Stimulated activated CD8-positive, alpha-beta memory T cell treated with anti-CD3 and anti-CD28 coated beads, Interleukin-2, amount 100 ng/mL, for 48 hours (primary cell): ENCODE data around the gene MRPL37.
A peak's percentile ranks its signal among the peaks of the same experiment; 100 is the strongest.
"Not testable (repeated sequence)": the region's sequence is repeated elsewhere in the genome, so short reads cannot be mapped to it uniquely, and the experiment has no call there.

Experiments used
- DNase-seq, 2 donors: peaks; one replicate each; pipeline ENCODE4 v3.0.0-alpha.2; 2020; ENCODE audit warnings: low read depth in 2 of 2

Gene MRPL37

DNA sequence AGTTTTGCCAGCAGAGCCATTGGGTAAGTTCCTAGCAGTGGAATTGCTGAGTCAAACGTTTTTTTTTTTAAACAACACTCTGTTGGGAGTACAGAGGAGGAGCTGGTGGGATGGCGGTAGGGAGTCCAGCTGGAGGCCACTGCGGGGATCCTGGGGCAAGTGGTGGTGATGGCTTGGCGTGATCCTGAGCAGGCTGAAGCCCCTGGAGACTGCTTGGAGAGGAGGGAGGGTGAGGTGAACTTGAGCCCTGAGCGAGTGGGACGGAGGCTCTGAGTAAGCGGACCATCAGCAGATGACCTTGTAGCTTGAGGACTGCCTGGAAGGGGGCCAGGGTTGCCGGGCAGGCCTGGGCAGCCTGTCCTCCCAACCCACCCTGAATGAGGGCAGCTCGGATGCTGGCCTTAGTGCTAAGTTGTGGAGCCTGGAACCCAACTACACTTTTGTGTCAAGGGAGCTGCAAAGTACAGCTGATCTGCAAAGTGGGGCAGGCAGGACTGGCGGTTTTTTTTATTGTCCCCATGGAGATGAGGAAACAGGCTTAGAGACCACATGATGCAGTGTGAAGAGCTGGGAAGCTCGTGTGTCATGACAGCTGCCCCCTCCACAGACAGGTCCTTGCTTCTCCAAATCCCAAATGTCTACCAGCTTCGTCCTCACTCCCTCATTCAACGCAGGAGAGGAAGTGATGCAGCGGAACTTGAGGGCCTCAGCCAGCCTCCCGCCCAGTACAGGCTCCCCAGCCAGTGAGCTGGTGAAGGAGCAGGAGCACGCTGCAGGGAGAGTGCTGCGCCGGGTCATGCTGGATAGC, 20.2 kb downstream of the MRPL37 start:
- DNase-seq, result no peak

DNA sequence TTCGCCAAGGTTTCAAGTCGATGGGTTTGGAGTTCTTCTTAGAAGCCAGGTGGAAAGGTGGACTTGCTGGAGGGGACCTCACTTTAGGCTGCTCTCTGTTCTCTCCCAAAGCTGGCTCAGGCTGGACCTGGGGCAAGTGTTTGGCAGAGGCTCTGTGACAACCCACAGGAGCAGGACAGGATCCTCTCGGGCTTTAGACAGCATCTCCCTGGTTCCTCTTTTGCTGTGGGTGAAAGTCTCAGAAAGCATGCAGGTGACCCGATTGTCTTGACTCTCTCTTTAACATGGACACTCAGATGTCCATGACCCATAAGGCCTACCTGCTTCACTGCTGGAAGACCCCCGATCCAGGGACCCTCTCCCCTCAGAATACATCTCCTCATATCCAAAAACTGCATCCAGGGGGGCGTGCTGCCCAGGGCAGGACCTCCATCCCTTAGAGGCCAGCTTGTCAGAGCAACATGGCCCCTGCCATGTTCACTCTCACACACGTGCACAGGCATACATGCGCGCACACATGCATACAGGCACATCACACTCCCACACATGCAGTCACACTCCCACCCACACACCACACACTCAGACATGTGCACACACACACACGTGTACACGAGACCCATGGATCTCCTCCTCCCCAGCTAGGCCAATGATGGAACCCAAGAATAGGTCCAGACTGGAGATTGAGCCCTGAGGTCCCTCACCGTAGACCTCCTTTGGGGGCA, 21.3 kb downstream of the MRPL37 start:
- no peak for DNase-seq

DNA sequence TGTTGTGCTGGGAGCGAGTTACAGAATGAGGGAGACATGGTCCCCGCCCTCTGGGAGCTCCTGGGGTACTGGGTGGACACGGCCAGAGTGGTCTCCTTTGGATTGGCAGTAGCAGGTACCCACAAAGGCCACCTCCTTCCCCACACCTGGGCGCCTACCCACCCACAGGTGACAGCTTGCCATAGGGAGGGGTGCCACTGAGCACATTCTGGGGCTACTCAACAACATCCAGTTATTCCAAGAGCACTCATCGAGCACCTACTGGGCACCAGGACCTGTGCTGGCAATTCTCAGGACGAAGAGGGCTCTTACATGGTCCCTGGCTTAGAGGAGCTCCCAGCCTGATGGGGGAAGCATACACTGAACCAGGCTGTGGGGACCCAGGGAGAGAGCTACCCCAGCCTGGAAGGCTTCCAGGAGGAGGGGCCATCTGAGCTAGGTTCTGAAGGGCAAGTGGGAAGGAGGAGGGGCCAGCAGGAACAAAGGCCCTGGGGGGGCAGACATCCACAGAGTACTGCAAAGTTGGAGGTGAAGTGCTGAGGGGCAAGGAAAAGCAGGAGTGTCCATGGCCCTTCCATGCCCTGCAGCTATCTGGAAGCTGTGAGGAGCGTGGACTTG, 22.0 kb downstream of the MRPL37 start:
- no peak for DNase-seq

DNA sequence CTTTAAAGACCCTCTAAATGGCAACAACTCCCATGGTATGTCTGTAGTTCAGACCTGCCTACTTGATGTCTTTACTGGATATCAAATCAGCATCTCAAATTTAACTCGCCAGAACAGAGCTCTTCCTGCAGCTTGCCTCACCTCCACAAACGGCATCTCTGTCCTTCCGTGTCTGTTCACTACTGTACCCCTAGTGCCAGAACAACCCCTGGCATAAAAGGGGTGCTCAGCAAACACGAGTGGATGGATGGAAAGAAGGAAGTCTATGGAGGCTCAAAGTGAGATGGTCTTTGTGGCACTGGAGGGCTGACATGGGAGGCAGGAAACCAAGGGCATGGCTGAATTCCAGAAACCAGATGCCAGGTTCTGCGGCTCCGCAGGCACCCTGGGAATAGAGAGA, 22.7 kb downstream of the MRPL37 start:
- no peak for DNase-seq

DNA sequence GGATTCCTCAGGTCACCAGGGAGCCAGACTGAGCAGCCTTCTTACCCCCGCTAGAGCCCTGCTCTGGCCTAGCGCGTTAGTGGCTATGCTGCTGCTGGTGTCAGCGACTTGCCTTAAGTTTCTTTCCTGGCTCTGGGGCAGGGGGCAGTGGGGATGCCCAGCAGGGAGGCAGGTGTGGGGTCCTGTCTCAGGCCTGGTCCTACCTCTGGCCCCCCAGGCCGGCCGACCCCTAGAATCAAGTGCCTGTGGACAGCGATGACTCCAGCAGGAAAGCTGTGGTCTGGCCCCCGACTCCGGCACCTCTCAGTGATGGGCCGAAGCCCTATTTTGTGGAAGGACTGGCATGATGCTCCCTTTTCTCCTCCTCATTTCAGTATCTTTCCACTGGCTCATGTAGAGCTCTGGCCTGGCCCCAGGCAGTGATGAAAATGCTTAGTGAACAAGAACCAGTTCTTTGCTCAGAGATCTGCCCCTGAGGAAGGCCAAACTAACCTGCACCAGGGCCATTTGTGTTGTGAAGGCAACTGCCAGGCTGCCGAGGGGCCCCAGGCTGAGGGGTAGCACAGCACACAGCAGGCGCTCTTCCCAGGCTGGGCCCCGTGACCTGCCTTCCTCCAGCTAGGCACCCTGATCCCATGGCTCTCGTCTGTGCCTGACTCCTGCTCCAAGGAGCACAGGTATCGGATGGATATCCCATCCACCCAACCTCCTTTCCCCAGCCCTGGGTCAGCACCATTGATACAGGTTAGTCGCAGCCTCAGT, 23.7 kb downstream of the MRPL37 start:
- DNase-seq, result no peak

DNA sequence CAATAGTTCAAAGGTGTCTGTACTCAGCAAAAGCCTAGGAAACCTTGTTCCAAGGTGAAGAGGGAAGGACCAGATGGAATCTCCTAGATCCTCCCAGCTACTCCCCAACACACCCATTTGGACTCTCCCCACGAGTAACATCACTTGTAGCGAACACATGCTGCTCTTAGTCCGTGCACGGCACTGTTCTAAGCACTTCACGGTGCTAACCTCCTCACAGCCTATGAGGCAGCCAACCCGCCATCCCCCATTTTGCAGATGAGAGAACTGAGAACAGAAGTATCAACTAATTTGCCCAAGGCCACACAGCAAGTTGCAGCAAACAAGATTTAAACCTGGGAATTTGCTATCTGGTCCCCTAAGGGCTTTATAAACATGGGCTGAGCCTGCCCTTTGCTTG, 24.3 kb downstream of the MRPL37 start:
- DNase-seq, result no peak

DNA sequence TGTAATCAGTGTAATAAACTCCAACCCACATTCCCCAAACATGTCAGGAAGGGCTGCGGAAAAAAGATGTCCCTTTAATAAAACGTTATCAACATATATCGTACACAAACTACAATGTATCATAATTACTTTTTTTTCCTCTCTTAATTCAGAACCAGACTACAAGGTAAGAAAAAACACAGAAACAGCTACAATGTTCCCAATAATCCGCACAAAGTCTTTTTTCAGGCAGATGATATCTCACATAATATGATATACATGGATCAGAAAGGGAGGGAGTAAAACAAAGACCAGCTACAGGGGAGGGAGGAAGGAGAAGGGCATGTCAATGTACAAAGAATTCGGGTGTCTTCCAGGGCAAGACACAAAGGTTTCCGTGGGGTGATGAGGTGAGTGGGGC, 25.4 kb downstream of the MRPL37 start:
- no peak for DNase-seq

DNA sequence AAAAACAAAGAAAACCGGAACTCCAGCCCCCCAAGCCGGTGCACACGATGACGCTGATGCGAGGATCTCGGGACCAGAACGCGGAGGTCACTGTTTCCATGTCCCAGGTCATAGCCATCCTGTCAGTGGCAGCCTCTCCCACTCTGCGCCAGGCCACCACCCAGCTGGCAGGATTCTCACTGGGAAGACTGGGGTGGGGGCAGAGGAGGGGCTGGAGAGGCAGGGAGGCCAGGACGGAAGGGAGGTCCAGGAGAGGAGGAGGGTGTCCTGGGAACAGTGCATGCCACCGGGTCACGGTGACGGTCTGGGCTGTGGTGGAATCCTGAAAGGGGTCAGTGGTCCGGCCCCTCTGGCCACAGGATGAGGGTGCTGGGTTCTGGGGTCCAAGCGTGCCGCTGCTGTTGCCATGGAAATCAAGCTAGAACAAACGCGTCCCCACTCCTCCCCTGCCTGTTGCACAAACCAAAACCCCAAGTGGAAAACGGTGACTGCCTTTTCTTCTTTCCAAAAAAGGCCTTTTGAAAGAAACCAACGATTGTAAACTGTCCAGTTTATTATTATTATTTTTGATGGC, 26.1 kb downstream of the MRPL37 start:
- DNase-seq, result no peak

DNA sequence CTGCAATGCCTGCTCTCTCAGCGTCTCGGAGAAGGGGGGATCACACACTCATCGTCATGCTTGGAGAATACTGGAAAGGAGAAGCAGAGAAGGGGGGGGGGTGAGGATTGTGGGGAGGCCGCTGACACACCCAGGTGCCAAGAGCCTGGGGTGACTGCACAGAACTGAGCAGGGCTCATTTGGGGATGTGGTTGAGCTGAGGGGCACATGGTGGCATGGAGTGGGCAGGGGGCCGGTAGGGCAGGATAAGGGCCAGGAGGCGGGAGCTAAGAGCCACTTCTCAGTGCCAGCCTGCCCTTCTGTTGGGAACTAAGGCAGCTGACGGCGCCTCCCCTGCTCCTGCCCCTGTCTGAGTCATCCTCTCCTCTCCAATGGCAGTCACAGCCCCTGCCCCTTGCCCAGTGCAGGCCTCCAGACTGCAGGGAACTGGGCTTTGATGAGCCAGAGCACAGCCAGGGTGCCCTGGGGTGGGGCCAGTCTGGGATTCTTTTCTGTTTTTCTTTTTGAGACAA, 27.2 kb downstream of the MRPL37 start:
- no peak for DNase-seq

DNA sequence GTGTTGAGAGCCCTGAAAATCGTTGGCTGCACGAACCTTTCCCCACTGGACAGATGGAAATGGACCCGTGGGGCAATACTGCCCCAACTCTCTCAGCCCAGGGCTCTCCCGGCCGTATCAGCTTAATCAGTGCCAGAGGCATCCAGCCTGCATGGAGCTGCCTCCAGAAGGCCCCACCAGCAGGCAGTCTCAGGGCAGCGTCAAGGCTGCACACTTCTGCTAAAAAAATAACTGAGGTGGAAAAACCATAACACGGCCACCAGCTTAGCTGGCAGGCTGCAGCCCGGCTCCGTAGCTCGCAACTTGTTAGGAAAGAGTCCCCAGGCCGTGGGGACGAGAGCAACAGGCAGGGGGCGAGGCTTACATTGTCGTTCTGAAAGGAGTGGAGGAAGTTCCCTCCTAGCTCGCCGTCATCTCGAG, 27.9 kb downstream of the MRPL37 start:
- DNase-seq, result no peak

DNA sequence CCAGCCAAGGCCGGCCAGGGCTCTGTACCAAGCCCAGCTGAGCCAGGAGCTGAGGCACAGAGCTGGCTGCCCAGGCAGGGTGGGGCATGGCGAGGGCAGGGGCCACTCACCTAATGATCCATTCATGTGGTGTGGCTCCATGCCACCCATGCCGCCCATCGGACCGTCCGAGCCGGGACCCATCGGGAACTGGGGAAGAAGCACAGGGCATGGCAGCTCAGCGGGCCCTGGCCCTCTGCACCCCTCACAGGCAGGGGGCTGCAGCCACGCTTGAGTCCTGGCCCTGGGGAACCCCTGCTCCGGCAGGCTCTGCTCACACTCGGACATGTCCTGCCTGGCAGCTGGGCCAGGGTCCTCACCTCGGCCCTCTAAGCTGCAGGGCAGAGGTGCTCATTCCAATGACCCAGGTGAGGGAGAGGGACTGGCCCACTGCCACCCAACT, 28.7 kb downstream of the MRPL37 start:
- DNase-seq, result no peak

DNA sequence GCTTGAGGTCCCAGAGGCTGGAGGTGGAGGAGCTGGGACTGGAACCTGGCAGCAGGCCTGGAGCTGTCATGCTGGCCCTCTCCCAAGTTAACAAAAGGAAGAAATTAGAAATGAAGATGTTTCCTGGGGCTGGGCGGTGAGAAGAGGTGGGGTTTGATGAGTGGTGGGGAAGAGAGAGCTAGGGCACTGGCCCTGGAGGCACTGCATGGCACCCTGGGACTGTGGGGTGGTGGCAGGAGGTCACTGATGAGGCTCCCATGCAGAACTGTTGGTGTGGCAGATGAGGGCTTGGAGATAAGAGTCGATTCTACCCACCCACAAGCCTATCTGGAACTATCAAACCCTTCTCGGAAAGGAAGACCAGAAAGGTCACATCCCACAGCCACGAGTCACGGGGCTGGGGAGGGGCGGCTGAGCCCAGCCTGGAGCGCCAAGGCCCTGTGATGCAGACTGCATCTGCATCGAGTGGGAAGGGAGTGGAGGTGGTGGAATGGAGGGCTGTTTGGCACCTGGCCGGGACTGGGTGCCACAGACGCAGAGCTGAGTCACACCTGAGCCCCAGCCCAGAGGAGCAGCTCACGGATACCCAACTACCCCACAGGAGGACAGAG, 29.4 kb downstream of the MRPL37 start:
- peak; percentile 23 to 41 for DNase-seq

DNA sequence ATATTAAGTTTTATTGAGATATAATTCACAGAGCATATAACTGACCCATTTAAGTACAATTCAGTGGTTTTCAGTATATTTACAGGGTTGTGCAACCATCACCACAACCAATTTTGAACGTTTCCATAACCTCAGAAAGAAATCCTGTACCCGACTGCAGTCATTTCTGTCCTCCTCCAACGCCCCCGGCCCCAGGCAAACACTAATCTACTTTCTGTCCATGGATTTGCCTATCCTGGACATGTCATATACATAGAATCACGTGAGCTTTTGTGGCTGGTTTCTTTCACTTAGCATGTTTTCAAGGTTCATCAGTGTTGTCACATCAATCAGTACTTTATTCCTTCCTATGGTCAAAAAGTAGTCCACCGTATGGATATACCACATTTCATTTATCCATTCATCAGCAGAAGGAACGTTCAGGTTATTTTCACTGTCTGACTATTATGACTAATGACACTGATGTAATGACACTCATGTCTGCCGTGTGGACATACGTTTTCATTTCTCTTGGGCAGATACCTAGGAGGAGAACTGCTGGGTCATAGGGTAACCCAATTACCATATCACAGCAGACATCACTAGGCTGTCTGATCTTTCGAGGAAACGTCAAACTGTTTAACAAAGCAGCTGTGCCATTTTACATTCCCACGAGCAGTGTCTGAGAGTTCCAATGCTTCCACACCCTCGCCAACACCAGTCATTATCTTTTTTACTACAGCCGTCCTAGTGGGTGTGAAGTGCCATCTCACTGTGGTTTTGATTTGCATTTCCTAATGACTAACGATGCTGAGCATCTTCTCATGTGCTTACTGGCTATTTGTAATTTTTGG, 30.8 kb downstream of the MRPL37 start:
- DNase-seq, result peak; percentile 46 to 54

DNA sequence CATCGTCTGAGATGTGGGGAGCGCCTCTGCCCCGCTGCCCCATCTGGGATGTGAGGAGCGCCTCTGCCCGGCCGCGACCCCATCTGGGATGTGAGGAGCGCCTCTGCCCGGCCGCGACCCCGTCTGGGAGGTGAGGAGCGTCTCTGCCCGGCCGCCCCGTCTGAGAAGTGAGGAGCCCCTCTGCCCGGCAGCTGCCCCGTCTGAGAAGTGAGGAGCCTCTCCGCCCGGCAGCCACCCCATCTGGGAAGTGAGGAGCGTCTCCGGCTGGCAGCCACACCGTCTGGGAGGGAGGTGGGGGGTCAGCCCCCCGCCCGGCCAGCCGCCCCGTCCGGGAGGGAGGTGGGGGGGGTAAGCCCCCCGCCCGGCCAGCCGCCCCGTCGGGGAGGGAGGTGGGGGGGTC, 33.2 kb downstream of the MRPL37 start:
- not testable (repeated sequence) for DNase-seq

DNA sequence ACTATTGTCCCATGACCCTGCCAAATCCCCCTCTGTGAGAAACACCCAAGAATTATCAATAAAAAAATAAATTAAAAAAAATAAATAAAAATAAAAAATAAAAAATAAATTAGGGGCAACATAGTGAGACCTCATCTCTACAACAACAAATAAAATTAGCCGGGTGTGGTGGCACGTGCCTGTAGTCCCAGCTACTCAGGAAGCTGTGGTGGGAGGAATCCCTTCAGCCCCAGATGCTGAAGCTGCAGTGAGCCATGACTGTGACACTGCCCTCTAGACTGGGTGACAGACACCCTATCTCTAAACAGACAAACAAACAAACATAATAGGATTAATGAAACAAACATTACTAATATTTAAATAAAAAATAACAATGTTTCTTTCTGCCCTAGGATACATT, 34.3 kb downstream of the MRPL37 start:
- DNase-seq, result no peak

DNA sequence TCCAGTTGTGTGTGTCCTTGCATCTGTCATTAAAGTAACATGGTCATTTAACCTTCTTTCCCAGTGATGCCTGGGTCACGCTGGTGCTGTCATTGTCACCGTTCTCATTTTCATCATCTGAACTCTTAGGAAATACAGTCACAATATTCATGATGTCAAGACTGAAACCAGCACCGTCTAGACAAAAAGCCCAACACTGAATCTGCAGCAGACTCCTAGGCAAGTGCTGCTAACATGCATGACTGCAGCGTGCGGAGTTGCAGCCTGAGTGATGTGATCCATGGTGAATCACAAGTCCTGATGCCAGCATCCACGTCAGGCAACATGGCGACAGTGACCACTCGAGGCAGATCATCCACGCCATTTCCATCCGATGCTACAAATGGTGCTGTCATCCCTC, 37.6 kb downstream of the MRPL37 start:
- no peak for DNase-seq

DNA sequence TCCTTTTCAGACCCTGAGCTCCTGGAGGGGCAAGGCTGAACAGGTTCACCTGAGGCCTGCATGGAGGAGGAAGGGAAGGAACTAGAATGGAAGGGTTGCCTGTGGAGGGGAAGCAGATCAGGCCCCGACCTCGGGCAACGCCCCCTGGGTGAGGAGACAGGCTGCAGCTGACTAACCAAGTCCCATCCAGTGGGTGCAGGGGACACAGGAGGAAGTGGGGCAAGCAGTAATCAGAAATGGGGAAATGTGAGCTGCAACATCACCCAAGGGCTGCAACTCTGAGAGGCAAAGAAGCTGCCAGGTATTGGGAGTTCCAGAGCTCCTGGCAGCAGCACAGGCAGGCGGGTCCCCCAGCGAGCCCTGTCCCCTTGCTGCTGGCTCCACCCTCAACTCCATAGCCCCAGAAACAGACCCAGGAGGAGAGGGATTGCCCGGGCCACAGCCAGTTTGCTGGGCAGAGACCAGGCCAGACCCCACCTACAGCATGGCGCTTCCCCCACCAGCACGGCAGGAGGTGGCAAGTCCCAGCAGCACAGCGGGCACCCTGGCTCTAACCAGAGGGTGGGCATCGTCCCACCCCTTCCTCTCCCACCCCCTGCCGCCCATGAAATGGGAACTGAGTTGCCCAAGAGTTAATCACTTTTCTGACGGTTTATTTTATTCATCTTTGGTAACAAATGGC, 38.5 kb downstream of the MRPL37 start:
- DNase-seq, result no peak

DNA sequence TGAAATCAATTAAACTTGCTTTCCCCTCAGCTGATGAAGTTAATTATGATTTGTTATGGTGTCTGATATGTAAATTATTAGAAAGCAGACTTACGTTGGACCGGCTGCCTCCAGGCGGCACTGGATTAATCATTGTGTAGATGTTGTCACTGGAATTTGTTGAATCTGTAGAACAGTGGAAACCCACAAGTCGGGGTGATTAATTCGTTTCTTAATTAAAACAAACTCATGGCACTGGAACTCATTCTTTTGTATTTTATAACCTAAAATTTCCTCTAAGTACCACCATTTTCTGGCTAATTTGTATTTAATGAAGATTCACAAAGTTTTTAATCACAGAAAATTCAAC, 39.0 kb downstream of the MRPL37 start:
- no peak for DNase-seq

DNA sequence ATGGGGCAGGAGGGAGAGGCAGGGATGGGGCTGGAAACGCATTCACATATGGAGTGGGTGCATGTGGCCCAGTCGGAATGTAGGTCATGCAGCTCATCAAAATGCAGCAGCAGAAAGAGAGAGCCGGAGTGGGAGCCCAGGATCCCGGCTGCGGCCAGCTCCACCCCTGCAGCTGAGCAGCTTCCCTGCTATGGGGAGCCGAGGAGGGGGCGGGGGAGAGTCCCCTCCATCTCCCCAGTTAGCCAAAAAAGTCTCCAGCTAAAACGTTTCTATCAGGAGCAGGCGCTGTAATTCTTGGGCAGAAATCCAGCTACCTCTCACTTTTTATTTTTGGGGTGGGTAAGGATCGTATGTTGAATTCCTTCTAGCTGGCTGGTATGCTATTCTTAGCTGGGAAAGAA, 39.7 kb downstream of the MRPL37 start:
- no peak for DNase-seq
